Measurements from ENCODE around the gene ZG16.
"Not testable (repeated sequence)": the region's sequence is repeated elsewhere in the genome, so short reads cannot be mapped to it uniquely, and the experiment has no call there.

The ZG16 gene

GRCh38 chr16:29760567-29761279, 17.3 kb upstream of the ZG16 start:
- no peak for TF ChIP-seq CTCF (IDR thresholded peaks at IDR 0.05; ENCODE audit: insufficient read depth, low read length, poor library complexity, severe bottlenecking)
- no peak for DNase-seq (ENCODE audit: extremely low read depth, insufficient read length)
- Histone ChIP-seq H3K4me3 (replicated peaks; ENCODE audit: low read depth, low read length) (no peak overlapping the region), H3K36me3 (ENCODE audit: control insufficient read depth, insufficient read depth, low read length) (no peaks in the 10 kb centered on the region), H3K27me3 (replicated peaks; ENCODE audit: control insufficient read depth, insufficient read depth, low read length) (no peaks in the 10 kb centered on the region)

GRCh38 chr16:29761280-29761651, 16.8 kb upstream of the ZG16 start:
- H3K4me3 ChIP-seq (replicated peaks; ENCODE audit: low read depth, low read length); DNase-seq (ENCODE audit: extremely low read depth, insufficient read length); H3K36me3 ChIP-seq (ENCODE audit: control insufficient read depth, insufficient read depth, low read length); H3K27me3 ChIP-seq (replicated peaks; ENCODE audit: control insufficient read depth, insufficient read depth, low read length): not testable (repeated sequence)

GRCh38 chr16:29761882-29762281, 16.2 kb upstream of the ZG16 start:
- no peak for DNase-seq (ENCODE audit: extremely low read depth, insufficient read length)

GRCh38 chr16:29763326-29763725, 14.7 kb upstream of the ZG16 start:
- Histone ChIP-seq H3K36me3 (ENCODE audit: control insufficient read depth, insufficient read depth, low read length) (no peaks in the 10 kb centered on the region), H3K27me3 (replicated peaks; ENCODE audit: control insufficient read depth, insufficient read depth, low read length) (no peaks in the 10 kb centered on the region), H3K4me3 (replicated peaks; ENCODE audit: low read depth, low read length) (no peak overlapping the region)
- no peak for TF ChIP-seq CTCF (IDR thresholded peaks at IDR 0.05; ENCODE audit: insufficient read depth, low read length, poor library complexity, severe bottlenecking)
- no peak for DNase-seq (ENCODE audit: extremely low read depth, insufficient read length)

More at GRCh38 chr16:29761882-29762281, 16.2 kb upstream of the ZG16 start:
- Histone ChIP-seq H3K4me3 (replicated peaks; ENCODE audit: low read depth, low read length) (no peak overlapping the region), H3K27me3 (replicated peaks; ENCODE audit: control insufficient read depth, insufficient read depth, low read length) (no peaks in the 10 kb centered on the region), H3K36me3 (ENCODE audit: control insufficient read depth, insufficient read depth, low read length) (no peaks in the 10 kb centered on the region)
- no peak for TF ChIP-seq CTCF (IDR thresholded peaks at IDR 0.05; ENCODE audit: insufficient read depth, low read length, poor library complexity, severe bottlenecking)

GRCh38 chr16:29765167-29766032, 12.7 kb upstream of the ZG16 start:
- DNase-seq (ENCODE audit: extremely low read depth, insufficient read length), result no peak

More at GRCh38 chr16:29765167-29766032, 12.7 kb upstream of the ZG16 start:
- no peaks in the 10 kb centered on the region for H3K27me3 ChIP-seq (replicated peaks; ENCODE audit: control insufficient read depth, insufficient read depth, low read length)
- no peak for TF ChIP-seq CTCF (IDR thresholded peaks at IDR 0.05; ENCODE audit: insufficient read depth, low read length, poor library complexity, severe bottlenecking)
- H3K4me3 ChIP-seq (replicated peaks; ENCODE audit: low read depth, low read length), result no peak overlapping the region
- H3K36me3 ChIP-seq (ENCODE audit: control insufficient read depth, insufficient read depth, low read length), result no peaks in the 10 kb centered on the region
